Measurements from ENCODE around the gene TMEM120B.

The TMEM120B gene

GRCh38 chr12:121805171-121806008 lies 92.8 kb downstream of the TMEM120B start:
- Histone ChIP-seq H3K27me3 (ENCODE audit: insufficient read depth, low read depth) (no peaks in the 10 kb centered on the region), H3K4me3 (IDR thresholded peaks at IDR 0.05; ENCODE audit: insufficient read depth, low read depth, low read length) (no peak overlapping the region), H3K27ac (peak overlapping the region; percentile 55; the same call in 1 of the 2 replicates), H2AFZ (ENCODE audit: low read depth) (no peak overlapping the region), H3K79me2 (ENCODE audit: insufficient read depth, low read depth) (peaks cover 46% of the 10 kb centered on the region), H3K4me2 (peak overlapping the region; percentile 51), H3K9ac (peak overlapping the region; percentile 65; the same call in 1 of the 2 replicates), H3K36me3 (ENCODE audit: insufficient read depth) (no peaks in the 10 kb centered on the region), H3K4me1 (ENCODE audit: low read depth, poor library complexity, severe bottlenecking) (peaks cover 9% of the 10 kb centered on the region), H4K20me1 (ENCODE audit: insufficient read depth) (no peaks in the 10 kb centered on the region)
- TF ChIP-seq CTCF (conservative IDR thresholded peaks at IDR 0.05; ENCODE audit: low read depth, low read length) = no peak

DNA sequence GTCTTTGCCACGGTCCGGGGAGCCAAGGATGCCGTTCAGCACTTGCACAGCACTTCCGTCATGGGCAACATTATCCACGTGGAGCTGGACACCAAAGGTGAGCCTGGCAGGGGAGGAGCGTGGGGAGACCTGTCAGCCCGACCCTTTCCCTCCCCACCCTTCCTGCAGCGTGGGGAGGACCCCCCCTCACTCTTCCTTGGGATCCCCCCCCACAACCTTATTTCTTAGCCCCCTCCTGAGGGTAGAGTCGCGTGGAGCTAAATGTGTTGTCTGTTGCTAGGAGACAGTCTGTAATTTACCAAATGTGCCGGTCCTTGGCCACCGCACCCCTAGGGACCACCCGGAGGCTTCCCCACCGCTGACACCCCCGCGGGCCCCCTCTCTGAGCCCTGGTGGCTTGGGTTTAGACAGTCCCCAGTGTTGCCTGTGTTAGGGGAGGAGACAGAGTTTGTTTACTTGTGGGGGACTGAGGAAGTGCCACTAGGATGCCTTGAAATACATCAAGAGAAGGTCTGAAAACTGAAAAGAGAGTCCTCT lies 93.5 kb downstream of the TMEM120B start:
- TF ChIP-seq CTCF (conservative IDR thresholded peaks at IDR 0.05; ENCODE audit: low read depth, low read length) = no peak
- Histone ChIP-seq H3K27ac (no peak overlapping the region; the same call in 1 of the 2 replicates), H4K20me1 (ENCODE audit: insufficient read depth) (no peaks in the 10 kb centered on the region), H3K4me3 (IDR thresholded peaks at IDR 0.05; ENCODE audit: insufficient read depth, low read depth, low read length) (no peak overlapping the region), H3K36me3 (ENCODE audit: insufficient read depth) (no peaks in the 10 kb centered on the region), H3K27me3 (ENCODE audit: insufficient read depth, low read depth) (no peaks in the 10 kb centered on the region), H2AFZ (ENCODE audit: low read depth) (no peak overlapping the region), H3K4me1 (ENCODE audit: low read depth, poor library complexity, severe bottlenecking) (peaks cover 9% of the 10 kb centered on the region), H3K79me2 (ENCODE audit: insufficient read depth, low read depth) (peaks cover 47% of the 10 kb centered on the region), H3K9ac (peak overlapping the region; percentile 65; the same call in 1 of the 2 replicates), H3K4me2 (peak overlapping the region; percentile 51; the same call in 1 of the 2 replicates)

GRCh38 chr12:121806546-121807423 lies 94.2 kb downstream of the TMEM120B start:
- H3K36me3 ChIP-seq (ENCODE audit: insufficient read depth) = no peaks in the 10 kb centered on the region
- H3K4me3 ChIP-seq (IDR thresholded peaks at IDR 0.05; ENCODE audit: insufficient read depth, low read depth, low read length) = no peak overlapping the region
- H3K4me2 ChIP-seq = peak overlapping the region; percentile 51; the same call in 1 of the 2 replicates
- no peak overlapping the region for H2AFZ ChIP-seq (ENCODE audit: low read depth)
- no peaks in the 10 kb centered on the region for H3K27me3 ChIP-seq (ENCODE audit: insufficient read depth, low read depth)
- H3K9ac ChIP-seq = no peak overlapping the region
- no peak overlapping the region for H3K27ac ChIP-seq
- no peaks in the 10 kb centered on the region for H4K20me1 ChIP-seq (ENCODE audit: insufficient read depth)
- TF ChIP-seq CTCF (conservative IDR thresholded peaks at IDR 0.05; ENCODE audit: low read depth, low read length) = no peak
- H3K4me1 ChIP-seq (ENCODE audit: low read depth, poor library complexity, severe bottlenecking) = peaks cover 14% of the 10 kb centered on the region
- peaks cover 47% of the 10 kb centered on the region for H3K79me2 ChIP-seq (ENCODE audit: insufficient read depth, low read depth)

DNA sequence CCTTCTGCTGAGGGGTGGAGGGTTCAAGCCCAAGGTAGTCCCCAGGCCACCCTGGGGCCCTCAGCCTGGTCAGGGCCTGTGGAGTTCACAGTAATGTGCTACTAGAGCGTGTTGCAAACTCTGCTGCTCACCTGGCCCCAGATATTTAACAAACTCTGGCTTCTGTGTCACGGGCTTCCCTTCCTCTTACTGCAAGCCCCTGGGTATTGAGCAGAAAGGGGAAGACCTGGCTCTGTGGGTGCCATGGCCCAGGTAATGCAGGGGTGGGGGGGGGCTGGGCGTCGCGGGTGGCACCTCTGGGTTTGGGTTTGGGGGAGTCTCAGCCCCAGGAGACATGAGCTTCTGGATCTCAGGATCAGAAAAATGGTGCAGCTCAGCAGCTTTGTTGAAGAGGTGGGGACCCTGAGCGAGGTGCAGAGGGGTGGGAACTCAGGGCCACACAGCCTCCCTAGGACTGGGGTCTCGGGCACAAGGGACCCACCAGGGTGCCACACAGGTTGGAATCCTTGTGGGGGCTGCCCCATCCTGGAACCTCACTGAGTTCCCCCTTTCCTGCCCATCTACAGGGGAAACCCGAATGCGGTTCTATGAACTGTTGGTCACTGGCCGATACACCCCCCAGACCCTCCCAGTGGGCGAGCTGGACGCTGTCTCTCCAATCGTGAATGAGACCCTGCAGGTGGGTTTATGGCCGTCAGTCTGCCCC lies 95.2 kb downstream of the TMEM120B start:
- no peak overlapping the region for H3K9ac ChIP-seq
- H3K4me1 ChIP-seq (ENCODE audit: low read depth, poor library complexity, severe bottlenecking) = peaks cover 15% of the 10 kb centered on the region
- H2AFZ ChIP-seq (ENCODE audit: low read depth) = no peak overlapping the region
- H3K4me3 ChIP-seq (IDR thresholded peaks at IDR 0.05; ENCODE audit: insufficient read depth, low read depth, low read length) = no peak overlapping the region
- H4K20me1 ChIP-seq (ENCODE audit: insufficient read depth) = no peaks in the 10 kb centered on the region
- H3K4me2 ChIP-seq = no peak overlapping the region
- TF ChIP-seq CTCF (conservative IDR thresholded peaks at IDR 0.05; ENCODE audit: low read depth, low read length) = no peak
- H3K27ac ChIP-seq = no peak overlapping the region
- H3K36me3 ChIP-seq (ENCODE audit: insufficient read depth) = no peaks in the 10 kb centered on the region
- H3K79me2 ChIP-seq (ENCODE audit: insufficient read depth, low read depth) = peaks cover 40% of the 10 kb centered on the region
- no peaks in the 10 kb centered on the region for H3K27me3 ChIP-seq (ENCODE audit: insufficient read depth, low read depth)

Data from KMS-11 (cell line).